IMR-90 (cell line): ENCODE results near the gene NAV1. TPM values are rescaled to one million over a fixed set of nuclear protein-coding genes. Genes with fewer than 3 reads are reported as not detected.
A peak's percentile ranks its signal among the peaks of the same experiment; 100 is the strongest.

Source experiments
- ATAC-seq: fragments of 200-7000 bp; cut with Tn5 transposase; 2 replicates; pipeline ENCODE4 v1.9.1; 2020; ENCODE audit warnings: low read depth, mild to moderate bottlenecking, moderate library complexity
- BruUV-seq: library from RNA; stranded (reverse); fragments of 400-500 nt; replicated peaks from 2 replicates; lab custom pipeline; 2021; lab: Mats Ljungman, UMichigan
- CTCF ChIA-PET: fragments of 300-600 bp; formaldehyde crosslinking; extraction: SDS; loops from one replicate; lab custom pipeline; 2021; ENCODE audit warnings: antibody characterized with exemption; lab: Yijun Ruan, JAX
- POLR2A ChIA-PET: fragments of 300-600 bp; sonication (Branson Sonifier 250); formaldehyde crosslinking; loops from one replicate; lab custom pipeline; 2022; ENCODE audit warnings: antibody characterized with exemption; ENCODE audit not compliant: unreplicated experiment; lab: Charles Lee
- DNase-seq: peaks from one replicate; pipeline ENCODE4 v3.0.0; 2013
- H2AFZ ChIP-seq: replicated peaks from 2 replicates; pipeline ENCODE3; 2013; ENCODE audit warnings: low read length, mild to moderate bottlenecking; ENCODE audit not compliant: poor library complexity
- H2AK5ac ChIP-seq: 2 replicates; pipeline ENCODE4 v1.6.1; 2013; ENCODE audit warnings: low read depth, low read length, inconsistent platforms
- H2AK9ac ChIP-seq: replicated peaks from 2 replicates; pipeline ENCODE3; 2013; ENCODE audit warnings: mild to moderate bottlenecking, low read depth, low read length, moderate library complexity; ENCODE audit not compliant: poor library complexity
- H2BK120ac ChIP-seq: 2 replicates; pipeline ENCODE4 v1.6.1; 2013; ENCODE audit warnings: low read depth, low read length, inconsistent platforms
- H2BK15ac ChIP-seq: 3 replicates; pipeline ENCODE4 v1.6.1; 2013; ENCODE audit warnings: low read depth, low read length, inconsistent platforms
- H2BK20ac ChIP-seq: 2 replicates; pipeline ENCODE4 v1.6.1; 2013; ENCODE audit warnings: low read depth, mild to moderate bottlenecking, inconsistent platforms, low read length, moderate library complexity
- H2BK5ac ChIP-seq: 2 replicates; pipeline ENCODE4 v1.6.1; 2013; ENCODE audit warnings: mild to moderate bottlenecking, low read depth, low read length, inconsistent platforms; ENCODE audit not compliant: poor library complexity, severe bottlenecking
- H3K14ac ChIP-seq: replicated peaks from 2 replicates; pipeline ENCODE4 v1.6.1; 2013; ENCODE audit warnings: low read depth, low read length, inconsistent platforms
- H3K18ac ChIP-seq: 2 replicates; pipeline ENCODE4 v1.6.1; 2013; ENCODE audit warnings: low read depth, low read length, control low read depth
- H3K23ac ChIP-seq: 2 replicates; pipeline ENCODE4 v1.6.1; 2013; ENCODE audit warnings: low read depth, low read length, inconsistent platforms
- H3K27ac ChIP-seq: 2 replicates; pipeline ENCODE4 v1.5.1; 2013; ENCODE audit warnings: mild to moderate bottlenecking, control low read depth, low read length; ENCODE audit not compliant: insufficient read depth
- H3K27me3 ChIP-seq: 2 replicates; pipeline ENCODE4 v1.6.1; 2013; ENCODE audit warnings: low read length; ENCODE audit not compliant: control insufficient read depth, insufficient read depth
- H3K36me3 ChIP-seq: 2 replicates; pipeline ENCODE4 v1.6.1; 2013; ENCODE audit warnings: low read length, mixed read lengths; ENCODE audit not compliant: control insufficient read depth, insufficient read depth
- H3K4ac ChIP-seq: 2 replicates; pipeline ENCODE4 v1.6.1; 2013; ENCODE audit warnings: low read depth, low read length, inconsistent platforms
- H3K4me1 ChIP-seq: 2 replicates; pipeline ENCODE4 v1.6.1; 2013; ENCODE audit warnings: low read length, mixed read lengths; ENCODE audit not compliant: control insufficient read depth, insufficient read depth
- H3K4me2 ChIP-seq: 2 replicates; pipeline ENCODE4 v1.6.1; 2013; ENCODE audit warnings: low read depth, mild to moderate bottlenecking, control low read depth, low read length, moderate library complexity
- H3K4me3 ChIP-seq: 2 replicates; pipeline ENCODE4 v1.5.1; 2013; ENCODE audit warnings: low read depth, mild to moderate bottlenecking, control low read depth, low read length, moderate library complexity; ENCODE audit not compliant: insufficient read depth
- H3K56ac ChIP-seq: 2 replicates; pipeline ENCODE4 v1.6.1; 2013; ENCODE audit warnings: low read length, inconsistent platforms; ENCODE audit not compliant: insufficient read depth; ENCODE audit errors: extremely low read depth
- H3K79me1 ChIP-seq, 2 experiments: 2 replicates each; pipeline ENCODE4 v1.6.1; 2013; ENCODE audit warnings: low read length in 2 of 2, inconsistent platforms in 1 of 2, low read depth in 1 of 2
- H3K9ac ChIP-seq: 2 replicates; pipeline ENCODE4 v1.6.1; 2013; ENCODE audit warnings: low read depth, low read length, control low read depth
- H3K9me1 ChIP-seq: 2 replicates; pipeline ENCODE4 v1.6.1; 2013; ENCODE audit warnings: low read length, inconsistent platforms; ENCODE audit not compliant: insufficient read depth
- H3K9me3 ChIP-seq: 2 replicates; pipeline ENCODE4 v1.6.1; 2013; ENCODE audit warnings: low read length; ENCODE audit not compliant: control insufficient read depth, insufficient read depth
- H4K20me1 ChIP-seq: 2 replicates; pipeline ENCODE4 v1.6.1; 2013; ENCODE audit warnings: low read length, inconsistent platforms; ENCODE audit not compliant: insufficient read depth
- H4K5ac ChIP-seq: 2 replicates; pipeline ENCODE4 v1.6.1; 2013; ENCODE audit warnings: mild to moderate bottlenecking, low read depth, low read length, control low read depth
- H4K8ac ChIP-seq, 2 experiments: 2 replicates each; pipeline ENCODE4 v1.6.1; 2013; ENCODE audit warnings: low read depth in 2 of 2, low read length in 2 of 2, control low read depth in 1 of 2, inconsistent platforms in 1 of 2
- H4K91ac ChIP-seq: 2 replicates; pipeline ENCODE4 v1.6.1; 2013; ENCODE audit warnings: low read depth, low read length, inconsistent platforms; ENCODE audit not compliant: insufficient read depth
- MXI1 ChIP-seq: IDR thresholded peaks from 2 replicates; pipeline ENCODE4 v1.6.1; 2012; ENCODE audit warnings: low read depth, mild to moderate bottlenecking, low read length, moderate library complexity, borderline replicate concordance
- POLR2A ChIP-seq: IDR thresholded peaks from 2 replicates; pipeline ENCODE4 v1.6.1; 2012; ENCODE audit warnings: mild to moderate bottlenecking, low read depth, low read length
- WGBS, 2 experiments: methylation state at CpG; one replicate each; pipeline versions ENCODE4 v1.1.5 to v1.1.7; 2013; ENCODE audit warnings: missing lambda C conversion rate in 2 of 2; ENCODE audit not compliant: insufficient read length in 1 of 2; ENCODE audit errors: extremely low coverage in 2 of 2; 5-methylcytosine and 5-hydroxymethylcytosine counted together
- dilution Hi-C: fragments of 300-500 bp; cut with HindIII; formaldehyde crosslinking; loops from one replicate; pipeline ENCODE4 v1.14.3; 2018; ENCODE audit warnings: low sequenced_read_pairs; ENCODE audit not compliant: unreplicated experiment
- in situ Hi-C: fragments of 300-500 bp; cut with MboI; formaldehyde crosslinking; loops from 3 replicates; pipeline ENCODE4 v1.14.3; 2019; ENCODE audit warnings: low sequenced_read_pairs, inconsistent platforms, mixed read lengths
- intact Hi-C: fragments of 100-400 bp; cut with micrococcal nuclease; formaldehyde crosslinking; loops from 2 replicates; pipeline ENCODE4 v1.10.0; 2022
- polyA plus RNA-seq, 3 experiments: library from polyadenylated mRNA; depleted of rRNA; stranded (reverse); fragments of >200 nt; gene quantifications; 2 replicates each; pipeline ENCODE4 v1.2.3, GENCODE V29; 2012; ENCODE audit warnings: low replicate concordance in 1 of 3
- total RNA-seq: library from RNA; depleted of rRNA; stranded (reverse); fragments of >200 nt; gene quantifications from 2 replicates; pipeline ENCODE4 v1.2.3, GENCODE V29; 2012
- TF ChIP-seq, protein P1 (sequence below): fragments of 150-350 bp; IDR thresholded peaks from 2 replicates; pipeline ENCODE4 v1.6.1; 2017; ENCODE audit warnings: mild to moderate bottlenecking, antibody characterized with exemption, low read length, low read depth

The NAV1 gene
- total and polyA plus RNA-seq, 2 of the 4 experiments (the other 2 are of a cell fraction) = 14.0 to 23.1 TPM

DNA sequence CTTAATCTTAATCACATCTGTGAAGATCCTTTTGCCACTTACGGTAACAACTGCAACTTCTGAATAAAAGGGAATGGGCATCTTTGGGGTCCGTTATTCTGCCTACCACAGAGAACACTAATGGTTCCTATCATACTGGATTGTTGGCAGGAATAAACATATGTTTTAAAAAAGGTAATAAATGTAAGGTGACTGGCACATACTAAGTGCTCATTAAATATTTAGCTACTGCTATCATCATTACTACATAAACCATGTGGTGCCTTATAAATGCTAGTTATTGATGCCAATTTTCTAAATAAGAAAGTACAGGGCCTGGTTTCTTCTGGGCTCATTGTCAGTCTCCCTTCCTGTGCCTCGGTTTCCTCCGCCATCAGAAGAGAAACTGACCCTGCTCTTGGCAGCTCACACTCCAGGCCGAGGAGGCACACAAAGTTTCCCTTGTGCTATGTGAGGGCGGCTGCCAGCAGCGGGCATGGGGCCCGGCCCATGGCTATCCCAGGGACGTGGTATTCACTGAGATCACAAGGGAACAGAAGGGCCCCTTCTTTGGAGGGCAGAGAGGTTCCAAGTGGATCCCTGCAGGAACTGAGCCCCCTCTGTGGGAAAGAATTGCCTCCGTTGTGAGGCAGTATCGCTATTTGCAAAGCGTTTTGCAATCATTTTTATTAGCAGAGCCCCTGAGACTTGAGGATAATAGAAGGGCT lies 26.2 kb downstream of the NAV1 start:
- H3K18ac ChIP-seq = no peak overlapping the region
- BruUV-seq = no TSS peak
- no peak overlapping the region for H2BK15ac ChIP-seq
- H4K20me1 ChIP-seq = peaks cover 18% of the 10 kb centered on the region
- H3K9ac ChIP-seq = no peak overlapping the region
- no peak overlapping the region for H3K4me2 ChIP-seq
- H2AK9ac ChIP-seq = no peak overlapping the region
- H2BK120ac ChIP-seq = peak overlapping the region; percentile 20; the same call in 1 of the 2 replicates
- H3K79me1 ChIP-seq = peaks cover 47 to 81% of the 10 kb centered on the region in 2 experiments
- no peak overlapping the region for H3K14ac ChIP-seq
- H3K23ac ChIP-seq = no peak overlapping the region
- peaks cover 27% of the 10 kb centered on the region for H3K4me1 ChIP-seq
- in situ Hi-C loops = loop anchor here (10.0 kb wide), 1 partner anchor 60 kb away; no protein-coding TSS in a partner anchor
- dilution Hi-C loops = no loop called here
- 95% methylated on average over 6 of the region's 12 CpGs; no CpG with 5 or more reads in 1 of the 2 experiments for WGBS, 2 experiments
- DNase-seq (no peak), ATAC-seq (no peak)
- H2BK5ac ChIP-seq = no peak overlapping the region
- no peak overlapping the region for H3K27ac ChIP-seq
- no peak overlapping the region for H4K5ac ChIP-seq
- TF ChIP-seq, protein P1, sequence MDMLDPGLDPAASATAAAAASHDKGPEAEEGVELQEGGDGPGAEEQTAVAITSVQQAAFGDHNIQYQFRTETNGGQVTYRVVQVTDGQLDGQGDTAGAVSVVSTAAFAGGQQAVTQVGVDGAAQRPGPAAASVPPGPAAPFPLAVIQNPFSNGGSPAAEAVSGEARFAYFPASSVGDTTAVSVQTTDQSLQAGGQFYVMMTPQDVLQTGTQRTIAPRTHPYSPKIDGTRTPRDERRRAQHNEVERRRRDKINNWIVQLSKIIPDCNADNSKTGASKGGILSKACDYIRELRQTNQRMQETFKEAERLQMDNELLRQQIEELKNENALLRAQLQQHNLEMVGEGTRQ = no peak
- TF ChIP-seq POLR2A = no peak
- TF ChIP-seq MXI1 = no peak
- no peaks in the 10 kb centered on the region for H3K27me3 ChIP-seq
- H3K9me3 ChIP-seq = no peaks in the 10 kb centered on the region
- H3K4ac ChIP-seq = peak overlapping the region; percentile 28; the same call in 1 of the 2 replicates
- CTCF ChIA-PET = no interaction called here
- intact Hi-C loops = no loop called here
- no peak overlapping the region for H2AK5ac ChIP-seq
- peaks cover 33% of the 10 kb centered on the region for H3K9me1 ChIP-seq
- no peak overlapping the region for H3K4me3 ChIP-seq
- H4K8ac ChIP-seq = no peak overlapping the region
- peak overlapping the region; percentile 41; the same call in 1 of the 2 replicates for H4K91ac ChIP-seq
- no peak overlapping the region for H2BK20ac ChIP-seq
- no peak overlapping the region for H2AFZ ChIP-seq
- no peaks in the 10 kb centered on the region; the same call in 1 of the 2 replicates for H3K36me3 ChIP-seq
- no peak overlapping the region for H3K56ac ChIP-seq
- POLR2A ChIA-PET = no interaction called here
